CD4-positive, alpha-beta T cell (primary cell): ENCODE data around the gene DOCK2. TPM values are rescaled to one million over a fixed set of nuclear protein-coding genes. Genes with fewer than 3 reads are reported as not detected.
"Not testable (repeated sequence)": the region's sequence is repeated elsewhere in the genome, so short reads cannot be mapped to it uniquely, and the experiment has no call there.

Experiments used
- ATAC-seq: fragments of 200-7000 bp; cut with Tn5 transposase; one replicate; pipeline ENCODE4 v1.10.0; 2022; ENCODE audit warnings: mild to moderate bottlenecking; ENCODE audit not compliant: poor library complexity
- CTCF ChIA-PET: fragments of 350-600 bp; sonication (Branson Sonifier 250); formaldehyde crosslinking; loops from one replicate; lab custom pipeline; 2021; ENCODE audit warnings: antibody characterized with exemption, inconsistent platforms; lab: Charles Lee
- POLR2A ChIA-PET: fragments of 350-600 bp; sonication (Branson Sonifier 250); formaldehyde crosslinking; loops from one replicate; lab custom pipeline; 2021; ENCODE audit warnings: antibody characterized with exemption, inconsistent platforms; lab: Charles Lee
- DNase-seq, 14 experiments: peaks; one replicate each; pipeline ENCODE4 v3.0.0-alpha.2; 2013 to 2020; ENCODE audit warnings: mixed read lengths in 2 of 14
- H3K27ac ChIP-seq, 2 donors: one replicate each; pipeline versions ENCODE4 v1.5.1 to v1.7.0; 2013; ENCODE audit warnings: low read length in 2 of 2, low read depth in 1 of 2, mild to moderate bottlenecking in 1 of 2
- H3K27me3 ChIP-seq, 2 experiments: 1 replicate in 1 of 2; 2 replicates in 1 of 2; pipeline versions ENCODE4 v1.6.1 to v1.7.0; 2013; ENCODE audit warnings: low read length in 2 of 2, control low read depth in 1 of 2, mild to moderate bottlenecking in 1 of 2, moderate library complexity in 1 of 2; ENCODE audit not compliant: insufficient read depth in 2 of 2, control insufficient read depth in 1 of 2
- H3K36me3 ChIP-seq: one replicate; pipeline ENCODE4 v1.6.1; 2013; ENCODE audit warnings: low read length, control low read depth; ENCODE audit not compliant: insufficient read depth
- H3K4me1 ChIP-seq: one replicate; pipeline ENCODE4 v1.6.1; 2013; ENCODE audit warnings: low read length, control low read depth; ENCODE audit not compliant: insufficient read depth
- H3K4me3 ChIP-seq: one replicate; pipeline ENCODE4 v1.5.1; 2013; ENCODE audit warnings: mild to moderate bottlenecking, low read length, moderate library complexity
- H3K9me3 ChIP-seq, 2 experiments: 1 replicate in 1 of 2; 2 replicates in 1 of 2; pipeline versions ENCODE4 v1.6.1 to v1.7.0; 2013; ENCODE audit warnings: low read length in 2 of 2, mild to moderate bottlenecking in 2 of 2, control low read depth in 1 of 2, moderate library complexity in 1 of 2; ENCODE audit not compliant: control insufficient read depth in 1 of 2, insufficient read depth in 1 of 2
- H3K27ac Mint-ChIP-seq: one replicate; pipeline ENCODE4 v1.8.0; 2020; ENCODE audit warnings: mixed read lengths
- H3K27me3 Mint-ChIP-seq: one replicate; pipeline ENCODE4 v1.8.0; 2021; ENCODE audit warnings: mixed read lengths
- H3K36me3 Mint-ChIP-seq: one replicate; pipeline ENCODE4 v1.8.0; 2021; ENCODE audit warnings: low read depth, mixed read lengths
- H3K4me1 Mint-ChIP-seq: one replicate; pipeline ENCODE4 v1.8.0; 2021; ENCODE audit warnings: low read depth, mixed read lengths
- H3K4me3 Mint-ChIP-seq: one replicate; pipeline ENCODE4 v1.8.0; 2020; ENCODE audit warnings: mild to moderate bottlenecking, mixed read lengths
- H3K9me3 Mint-ChIP-seq: one replicate; pipeline ENCODE4 v1.8.0; 2020; ENCODE audit warnings: mixed read lengths
- CTCF ChIP-seq: fragments of 200-600 bp; IDR thresholded peaks from one replicate; pipeline ENCODE4 v1.8.0; 2022; ENCODE audit warnings: antibody characterized with exemption, mild to moderate bottlenecking
- intact Hi-C, 2 experiments: fragments of 100-400 bp; cut with DNase I in 1 of 2; cut with micrococcal nuclease in 1 of 2; formaldehyde crosslinking; loops; one replicate each; pipeline versions ENCODE4 v1.15.1 to v1.9.0; 2023 to 2025; cut with DNase I, micrococcal nuclease
- total RNA-seq, 174 experiments: library from RNA in 2 of 174; stranded (reverse) in 2 of 174; gene quantifications; one replicate each; pipeline ENCODE4 v1.2.3 and lab custom pipeline; 2021 to 2026

The DOCK2 gene
- total RNA-seq, 2 experiments from 2014 or later = 220 to 229 TPM

- no peak for ATAC-seq
- H3K27ac Mint-ChIP-seq = no peak overlapping the region
- no peak for TF ChIP-seq CTCF
- no peaks in the 10 kb centered on the region for H3K4me1 Mint-ChIP-seq
- CTCF ChIA-PET = no interaction called here
- Histone ChIP-seq H3K36me3 (peaks cover 82% of the 10 kb centered on the region), H3K4me1 (no peaks in the 10 kb centered on the region), H3K27me3 (no peaks in the 10 kb centered on the region), H3K9me3 (no peaks in the 10 kb centered on the region), H3K27ac (no peak overlapping the region), H3K4me3 (no peak overlapping the region)
- no peak overlapping the region for H3K4me3 Mint-ChIP-seq
- no peaks in the 10 kb centered on the region for H3K9me3 Mint-ChIP-seq
- H3K36me3 Mint-ChIP-seq = peaks cover 94% of the 10 kb centered on the region
- H3K27me3 Mint-ChIP-seq = no peaks in the 10 kb centered on the region
- no peak for DNase-seq
- intact Hi-C loops = no loop called here
- POLR2A ChIA-PET = no interaction called here
Measured at GRCh38 chr5:169763376-169764017, 126.4 kb downstream of the DOCK2 start.

GRCh38 chr5:169764018-169764378 is 126.9 kb downstream of the DOCK2 start:
- Histone ChIP-seq H3K27ac (no peak overlapping the region), H3K4me1 (no peaks in the 10 kb centered on the region), H3K27me3 (no peaks in the 10 kb centered on the region), H3K9me3 (no peaks in the 10 kb centered on the region), H3K4me3 (no peak overlapping the region), H3K36me3 (peaks cover 82% of the 10 kb centered on the region)
- DNase-seq = no peak
- ChIA-PET POLR2A (no interaction called here), CTCF (no interaction called here)
- Mint-ChIP-seq H3K4me1 (no peaks in the 10 kb centered on the region), H3K36me3 (peaks cover 94% of the 10 kb centered on the region), H3K9me3 (no peaks in the 10 kb centered on the region), H3K27ac (no peak overlapping the region), H3K27me3 (no peaks in the 10 kb centered on the region), H3K4me3 (no peak overlapping the region)
- intact Hi-C loops = no loop called here
- no peak for TF ChIP-seq CTCF
- no peak for ATAC-seq

- CTCF ChIA-PET = no interaction called here
Measured at GRCh38 chr5:169765176-169765996, 128.3 kb downstream of the DOCK2 start.

GRCh38 chr5:169766943-169767342 is 129.9 kb downstream of the DOCK2 start:
- H3K9me3 Mint-ChIP-seq, H3K9me3 ChIP-seq, H3K27me3 ChIP-seq, intact Hi-C loops, DNase-seq, H3K4me3 Mint-ChIP-seq, H3K4me3 ChIP-seq, H3K27me3 Mint-ChIP-seq, CTCF ChIA-PET, H3K27ac Mint-ChIP-seq, ATAC-seq, POLR2A ChIA-PET, H3K4me1 ChIP-seq, H3K27ac ChIP-seq, H3K4me1 Mint-ChIP-seq: not testable (repeated sequence)
- peaks cover 70% of the 10 kb centered on the region for H3K36me3 ChIP-seq
- peaks cover 95% of the 10 kb centered on the region for H3K36me3 Mint-ChIP-seq

More at GRCh38 chr5:169765176-169765996, 128.3 kb downstream of the DOCK2 start:
- Histone ChIP-seq H3K9me3 (no peaks in the 10 kb centered on the region), H3K36me3 (peaks cover 78% of the 10 kb centered on the region), H3K4me1 (no peaks in the 10 kb centered on the region), H3K27ac (no peak overlapping the region), H3K27me3 (no peaks in the 10 kb centered on the region), H3K4me3 (no peak overlapping the region)
- ATAC-seq (no peak), DNase-seq (no peak)
- H3K4me1 Mint-ChIP-seq = peaks cover 6% of the 10 kb centered on the region
- no peaks in the 10 kb centered on the region for H3K9me3 Mint-ChIP-seq
- no peak overlapping the region for H3K4me3 Mint-ChIP-seq
- intact Hi-C loops = no loop called here
- POLR2A ChIA-PET = no interaction called here
- no peak overlapping the region for H3K27ac Mint-ChIP-seq
- H3K27me3 Mint-ChIP-seq = no peaks in the 10 kb centered on the region
- H3K36me3 Mint-ChIP-seq = peaks cover 95% of the 10 kb centered on the region
- no peak for TF ChIP-seq CTCF
